Liver (tissue), 9 donors: ENCODE results near the gene PRDM10. TPM values are rescaled to one million over a fixed set of nuclear protein-coding genes. Genes with fewer than 3 reads are reported as not detected.

Experiments used
- DNase-seq: peaks from one replicate; pipeline ENCODE4 v3.0.0-alpha.2; 2017; ENCODE audit warnings: low spot score
- H3K27ac ChIP-seq, 2 donors: one replicate each; pipeline ENCODE4 v1.7.0; 2013; ENCODE audit warnings: inconsistent platforms in 2 of 2, low read length in 2 of 2, control low read depth in 1 of 2, low read depth in 1 of 2, mild to moderate bottlenecking in 1 of 2
- H3K27me3 ChIP-seq, 4 donors: one replicate each; pipeline versions ENCODE4 v1.6.1 to v1.7.0; 2013; ENCODE audit warnings: low read length in 3 of 4, inconsistent platforms in 1 of 4, mild to moderate bottlenecking in 1 of 4, moderate library complexity in 1 of 4; ENCODE audit not compliant: control insufficient read depth in 4 of 4, insufficient read depth in 4 of 4
- H3K36me3 ChIP-seq, 4 donors: one replicate each; pipeline versions ENCODE4 v1.6.1 to v1.7.0; 2013; ENCODE audit warnings: low read length in 3 of 4, mild to moderate bottlenecking in 3 of 4, low read depth in 1 of 4, moderate library complexity in 1 of 4; ENCODE audit not compliant: control insufficient read depth in 4 of 4, insufficient read depth in 3 of 4
- H3K4me1 ChIP-seq, 4 donors: one replicate each; pipeline versions ENCODE4 v1.6.1 to v1.7.0; 2013; ENCODE audit warnings: low read length in 3 of 4, mild to moderate bottlenecking in 3 of 4, moderate library complexity in 1 of 4; ENCODE audit not compliant: control insufficient read depth in 4 of 4, insufficient read depth in 4 of 4
- H3K4me3 ChIP-seq, 3 donors: one replicate each; pipeline versions ENCODE4 v1.6.1 to v1.7.0; 2013; ENCODE audit warnings: low read length in 3 of 3, control low read depth in 1 of 3, low read depth in 1 of 3, mild to moderate bottlenecking in 1 of 3
- H3K9ac ChIP-seq, 2 donors: one replicate each; pipeline ENCODE4 v1.7.0; 2013; ENCODE audit warnings: low read length in 2 of 2, mild to moderate bottlenecking in 2 of 2, moderate library complexity in 2 of 2, control low read depth in 1 of 2, low read depth in 1 of 2
- H3K9me3 ChIP-seq, 4 donors: one replicate each; pipeline versions ENCODE4 v1.6.1 to v1.7.0; 2013; ENCODE audit warnings: low read length in 3 of 4; ENCODE audit not compliant: control insufficient read depth in 4 of 4
- EGR1 ChIP-seq, 2 donors: IDR thresholded peaks; 2 replicates each; pipeline ENCODE4 v1.6.1; 2016 to 2018; ENCODE audit warnings: antibody characterized with exemption in 2 of 2, low read depth in 2 of 2
- FOXA1 ChIP-seq: IDR thresholded peaks from 2 replicates; pipeline ENCODE4 v1.6.1; 2016; ENCODE audit warnings: antibody characterized with exemption
- FOXA2 ChIP-seq: IDR thresholded peaks from 2 replicates; pipeline ENCODE4 v1.6.1; 2016; ENCODE audit warnings: antibody characterized with exemption
- GABPA ChIP-seq, 2 donors: IDR thresholded peaks in 1 of 2; conservative IDR thresholded peaks in 1 of 2; 2 replicates each; pipeline ENCODE4 v1.6.1; 2016; ENCODE audit warnings: antibody characterized with exemption in 2 of 2, mild to moderate bottlenecking in 1 of 2, moderate library complexity in 1 of 2
- HNF4A ChIP-seq, 2 donors: conservative IDR thresholded peaks; 2 replicates each; pipeline ENCODE4 v1.6.1; 2016; ENCODE audit warnings: antibody characterized with exemption in 2 of 2, mild to moderate bottlenecking in 2 of 2
- HNF4G ChIP-seq: IDR thresholded peaks from 2 replicates; pipeline ENCODE4 v1.6.1; 2016; ENCODE audit warnings: antibody characterized with exemption
- JUND ChIP-seq, 2 donors: IDR thresholded peaks; 2 replicates each; pipeline ENCODE4 v1.6.1; 2016; ENCODE audit warnings: antibody characterized with exemption in 2 of 2
- NR2F2 ChIP-seq: IDR thresholded peaks from 2 replicates; pipeline ENCODE4 v1.6.1; 2016; ENCODE audit warnings: antibody characterized with exemption
- RAD21 ChIP-seq, 2 donors: IDR thresholded peaks; 2 replicates each; pipeline ENCODE4 v1.6.1; 2016; ENCODE audit warnings: antibody characterized with exemption in 2 of 2, mild to moderate bottlenecking in 2 of 2
- RXRA ChIP-seq, 2 donors: IDR thresholded peaks; 2 replicates each; pipeline ENCODE4 v1.6.1; 2017 to 2018; ENCODE audit warnings: antibody characterized with exemption in 2 of 2, mild to moderate bottlenecking in 1 of 2
- SP1 ChIP-seq: IDR thresholded peaks from 2 replicates; pipeline ENCODE4 v1.6.1; 2018; ENCODE audit warnings: antibody characterized with exemption, mild to moderate bottlenecking
- TAF1 ChIP-seq: conservative IDR thresholded peaks from 2 replicates; pipeline ENCODE4 v1.6.1; 2016; ENCODE audit warnings: antibody characterized with exemption, mild to moderate bottlenecking
- YY1 ChIP-seq: IDR thresholded peaks from 2 replicates; pipeline ENCODE4 v1.6.1; 2016; ENCODE audit warnings: antibody characterized with exemption, mild to moderate bottlenecking
- WGBS: extraction: QIAGEN DNeasy Blood & Tissue Kit; methylation state at CpG from one replicate; pipeline ENCODE4 v1.1.7; 2013; 5-methylcytosine and 5-hydroxymethylcytosine counted together
- polyA plus RNA-seq, 2 donors: library from polyadenylated mRNA; stranded (reverse) in 1 of 2; unstranded in 1 of 2; fragments of 200-250 nt in 1 of 2; fragments of >200 nt in 1 of 2; fragmentation: Nextera tagmentation in 1 of 2; extraction: Ambion mirVana in 1 of 2; gene quantifications; one replicate each; pipeline versions ENCODE4 v1.2.1 to v1.2.3, GENCODE V29; 2013 to 2015
- total RNA-seq, 2 donors: library from RNA; depleted of rRNA; stranded (reverse); fragments of >200 nt; gene quantifications; one replicate each; pipeline ENCODE4 v1.2.3, GENCODE V29; 2014
- TF ChIP-seq, protein P1 (sequence below): IDR thresholded peaks from 2 replicates; pipeline ENCODE4 v1.6.1; 2016; ENCODE audit warnings: antibody characterized with exemption
- TF ChIP-seq, protein P2 (sequence below): IDR thresholded peaks from 2 replicates; pipeline ENCODE4 v1.6.1; 2016; ENCODE audit warnings: antibody characterized with exemption
- TF ChIP-seq, protein P3 (sequence below): IDR thresholded peaks from 2 replicates; pipeline ENCODE4 v1.6.1; 2016; ENCODE audit warnings: antibody characterized with exemption
- TF ChIP-seq, protein P4 (sequence below): IDR thresholded peaks from 2 replicates; pipeline ENCODE4 v1.6.1; 2016; ENCODE audit warnings: antibody characterized with exemption, mild to moderate bottlenecking
- TF ChIP-seq, protein P5 (sequence below): fragments of 150-350 bp; IDR thresholded peaks from 2 replicates; pipeline ENCODE4 v1.5.1; 2017; ENCODE audit warnings: improper control_type of control experiment, low read depth, low read length; ENCODE audit not compliant: missing input control
- donor health status: healthy.
- donor health status: healthy.
- donor health status: healthy.
- donor health status: healthy.
- donor health status: healthy.

PRDM10 gene
- total and polyA plus RNA-seq, 4 donors = 1.4 to 7.2 (median 3.9) TPM

DNA sequence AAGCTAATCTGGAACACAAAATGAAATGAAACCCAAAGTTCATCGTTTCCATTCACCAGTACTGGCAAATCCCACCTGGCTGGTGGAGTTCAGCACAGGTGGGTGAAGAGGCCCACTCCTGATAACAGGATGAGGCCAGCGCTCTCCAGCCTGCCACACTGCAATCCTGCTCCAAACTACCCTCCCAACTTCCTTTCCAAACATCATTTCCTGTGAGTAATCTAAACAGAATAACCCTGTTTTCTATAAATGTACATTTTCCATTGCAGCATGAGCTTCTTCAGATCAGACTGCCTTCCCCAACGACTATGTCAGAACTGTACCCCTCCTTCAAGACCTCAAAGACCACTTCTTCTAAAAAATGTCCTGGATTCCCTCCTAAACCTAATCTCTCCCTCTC lies 91.3 kb downstream of the PRDM10 start:
- no peak overlapping the region for H3K27ac ChIP-seq
- no peak overlapping the region for H3K4me3 ChIP-seq
- no peaks in the 10 kb centered on the region for H3K27me3 ChIP-seq
- H3K9me3 ChIP-seq = no peaks in the 10 kb centered on the region
- WGBS = 79% methylated on average over 3 of the region's 3 CpGs
- no peaks in the 10 kb centered on the region for H3K4me1 ChIP-seq
- no peak overlapping the region for H3K9ac ChIP-seq
- DNase-seq = no peak
- TF ChIP-seq YY1 = no peak
- no peak for TF ChIP-seq HNF4A (conservative IDR thresholded peaks at IDR 0.05)
- no peak for TF ChIP-seq HNF4G
- TF ChIP-seq TAF1 = no peak
- TF ChIP-seq NR2F2 = no peak
- no peak for TF ChIP-seq GABPA (IDR thresholded peaks at IDR 0.05 in 1 of 2, conservative IDR thresholded peaks at IDR 0.05 in 1 of 2)
- TF ChIP-seq RAD21 (IDR thresholded peaks at IDR 0.05) = no peak
- TF ChIP-seq, protein P1, sequence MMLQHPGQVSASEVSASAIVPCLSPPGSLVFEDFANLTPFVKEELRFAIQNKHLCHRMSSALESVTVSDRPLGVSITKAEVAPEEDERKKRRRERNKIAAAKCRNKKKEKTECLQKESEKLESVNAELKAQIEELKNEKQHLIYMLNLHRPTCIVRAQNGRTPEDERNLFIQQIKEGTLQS = no peak
- TF ChIP-seq JUND (IDR thresholded peaks at IDR 0.05) = no peak
- no peak for TF ChIP-seq FOXA1
- H3K36me3 ChIP-seq = peaks cover 5 to 41% (median 19%) of the 10 kb centered on the region in 4 donors

DNA sequence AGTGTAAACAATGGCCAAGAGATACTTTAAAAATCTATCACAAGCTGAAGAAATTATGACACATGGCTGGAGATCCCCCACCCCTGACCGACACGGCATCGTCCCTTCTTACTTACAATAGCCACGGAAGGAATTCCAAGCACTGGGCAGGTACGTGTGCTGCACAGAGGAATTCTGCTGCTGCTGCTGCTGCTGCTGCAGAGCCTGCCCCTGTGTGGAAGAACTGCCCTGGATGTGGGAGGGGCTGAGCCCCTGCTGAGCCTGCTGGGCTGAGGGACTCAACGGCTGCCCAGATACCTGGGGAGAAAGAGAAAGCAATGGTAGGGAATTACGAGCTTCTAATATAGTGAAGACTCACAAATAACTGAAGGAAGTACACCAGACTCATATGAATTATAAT lies 92.3 kb downstream of the PRDM10 start:
- no peak for DNase-seq
- TF ChIP-seq RAD21 (IDR thresholded peaks at IDR 0.05) (no peak), HNF4A (conservative IDR thresholded peaks at IDR 0.05) (no peak), TAF1 (no peak), RXRA (IDR thresholded peaks at IDR 0.05) (no peak), YY1 (no peak), SP1 (no peak), NR2F2 (no peak), FOXA1 (no peak), FOXA2 (no peak), EGR1 (IDR thresholded peaks at IDR 0.05; ENCODE audit: low read depth in 2 of 2) (no peak), HNF4G (no peak), GABPA (IDR thresholded peaks at IDR 0.05 in 1 of 2, conservative IDR thresholded peaks at IDR 0.05 in 1 of 2) (no peak), JUND (IDR thresholded peaks at IDR 0.05) (no peak)
- TF ChIP-seq, protein P2, sequence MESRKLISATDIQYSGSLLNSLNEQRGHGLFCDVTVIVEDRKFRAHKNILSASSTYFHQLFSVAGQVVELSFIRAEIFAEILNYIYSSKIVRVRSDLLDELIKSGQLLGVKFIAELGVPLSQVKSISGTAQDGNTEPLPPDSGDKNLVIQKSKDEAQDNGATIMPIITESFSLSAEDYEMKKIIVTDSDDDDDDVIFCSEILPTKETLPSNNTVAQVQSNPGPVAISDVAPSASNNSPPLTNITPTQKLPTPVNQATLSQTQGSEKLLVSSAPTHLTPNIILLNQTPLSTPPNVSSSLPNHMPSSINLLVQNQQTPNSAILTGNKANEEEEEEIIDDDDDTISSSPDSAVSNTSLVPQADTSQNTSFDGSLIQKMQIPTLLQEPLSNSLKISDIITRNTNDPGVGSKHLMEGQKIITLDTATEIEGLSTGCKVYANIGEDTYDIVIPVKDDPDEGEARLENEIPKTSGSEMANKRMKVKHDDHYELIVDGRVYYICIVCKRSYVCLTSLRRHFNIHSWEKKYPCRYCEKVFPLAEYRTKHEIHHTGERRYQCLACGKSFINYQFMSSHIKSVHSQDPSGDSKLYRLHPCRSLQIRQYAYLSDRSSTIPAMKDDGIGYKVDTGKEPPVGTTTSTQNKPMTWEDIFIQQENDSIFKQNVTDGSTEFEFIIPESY = no peak
- TF ChIP-seq, protein P3, sequence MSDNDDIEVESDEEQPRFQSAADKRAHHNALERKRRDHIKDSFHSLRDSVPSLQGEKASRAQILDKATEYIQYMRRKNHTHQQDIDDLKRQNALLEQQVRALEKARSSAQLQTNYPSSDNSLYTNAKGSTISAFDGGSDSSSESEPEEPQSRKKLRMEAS = no peak
- TF ChIP-seq, protein P1 = no peak
- TF ChIP-seq, protein P4, sequence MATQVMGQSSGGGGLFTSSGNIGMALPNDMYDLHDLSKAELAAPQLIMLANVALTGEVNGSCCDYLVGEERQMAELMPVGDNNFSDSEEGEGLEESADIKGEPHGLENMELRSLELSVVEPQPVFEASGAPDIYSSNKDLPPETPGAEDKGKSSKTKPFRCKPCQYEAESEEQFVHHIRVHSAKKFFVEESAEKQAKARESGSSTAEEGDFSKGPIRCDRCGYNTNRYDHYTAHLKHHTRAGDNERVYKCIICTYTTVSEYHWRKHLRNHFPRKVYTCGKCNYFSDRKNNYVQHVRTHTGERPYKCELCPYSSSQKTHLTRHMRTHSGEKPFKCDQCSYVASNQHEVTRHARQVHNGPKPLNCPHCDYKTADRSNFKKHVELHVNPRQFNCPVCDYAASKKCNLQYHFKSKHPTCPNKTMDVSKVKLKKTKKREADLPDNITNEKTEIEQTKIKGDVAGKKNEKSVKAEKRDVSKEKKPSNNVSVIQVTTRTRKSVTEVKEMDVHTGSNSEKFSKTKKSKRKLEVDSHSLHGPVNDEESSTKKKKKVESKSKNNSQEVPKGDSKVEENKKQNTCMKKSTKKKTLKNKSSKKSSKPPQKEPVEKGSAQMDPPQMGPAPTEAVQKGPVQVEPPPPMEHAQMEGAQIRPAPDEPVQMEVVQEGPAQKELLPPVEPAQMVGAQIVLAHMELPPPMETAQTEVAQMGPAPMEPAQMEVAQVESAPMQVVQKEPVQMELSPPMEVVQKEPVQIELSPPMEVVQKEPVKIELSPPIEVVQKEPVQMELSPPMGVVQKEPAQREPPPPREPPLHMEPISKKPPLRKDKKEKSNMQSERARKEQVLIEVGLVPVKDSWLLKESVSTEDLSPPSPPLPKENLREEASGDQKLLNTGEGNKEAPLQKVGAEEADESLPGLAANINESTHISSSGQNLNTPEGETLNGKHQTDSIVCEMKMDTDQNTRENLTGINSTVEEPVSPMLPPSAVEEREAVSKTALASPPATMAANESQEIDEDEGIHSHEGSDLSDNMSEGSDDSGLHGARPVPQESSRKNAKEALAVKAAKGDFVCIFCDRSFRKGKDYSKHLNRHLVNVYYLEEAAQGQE = no peak
- TF ChIP-seq, protein P5, sequence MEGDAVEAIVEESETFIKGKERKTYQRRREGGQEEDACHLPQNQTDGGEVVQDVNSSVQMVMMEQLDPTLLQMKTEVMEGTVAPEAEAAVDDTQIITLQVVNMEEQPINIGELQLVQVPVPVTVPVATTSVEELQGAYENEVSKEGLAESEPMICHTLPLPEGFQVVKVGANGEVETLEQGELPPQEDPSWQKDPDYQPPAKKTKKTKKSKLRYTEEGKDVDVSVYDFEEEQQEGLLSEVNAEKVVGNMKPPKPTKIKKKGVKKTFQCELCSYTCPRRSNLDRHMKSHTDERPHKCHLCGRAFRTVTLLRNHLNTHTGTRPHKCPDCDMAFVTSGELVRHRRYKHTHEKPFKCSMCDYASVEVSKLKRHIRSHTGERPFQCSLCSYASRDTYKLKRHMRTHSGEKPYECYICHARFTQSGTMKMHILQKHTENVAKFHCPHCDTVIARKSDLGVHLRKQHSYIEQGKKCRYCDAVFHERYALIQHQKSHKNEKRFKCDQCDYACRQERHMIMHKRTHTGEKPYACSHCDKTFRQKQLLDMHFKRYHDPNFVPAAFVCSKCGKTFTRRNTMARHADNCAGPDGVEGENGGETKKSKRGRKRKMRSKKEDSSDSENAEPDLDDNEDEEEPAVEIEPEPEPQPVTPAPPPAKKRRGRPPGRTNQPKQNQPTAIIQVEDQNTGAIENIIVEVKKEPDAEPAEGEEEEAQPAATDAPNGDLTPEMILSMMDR = no peak
- WGBS = 95% methylated on average over 7 of the region's 7 CpGs
- no peak overlapping the region for H3K27ac ChIP-seq
- no peak overlapping the region for H3K9ac ChIP-seq
- no peaks in the 10 kb centered on the region for H3K27me3 ChIP-seq
- H3K4me3 ChIP-seq = no peak overlapping the region
- H3K36me3 ChIP-seq = peaks cover 5 to 36% (median 23%) of the 10 kb centered on the region in 4 donors
- H3K4me1 ChIP-seq = no peaks in the 10 kb centered on the region
- no peaks in the 10 kb centered on the region for H3K9me3 ChIP-seq
